HCT116 (cell line): ENCODE measurements around the gene PSMC3IP. TPM values are rescaled to one million over a fixed set of nuclear protein-coding genes. Genes with fewer than 3 reads are reported as not detected.

Experiments
- ATAC-seq: fragments of 200-7000 bp; cut with Tn5 transposase; 2 replicates; pipeline ENCODE4 v1.9.1; 2020; ENCODE audit warnings: mild to moderate bottlenecking, moderate library complexity
- BruUV-seq: library from RNA; stranded (reverse); fragments of 400-500 nt; replicated peaks from 2 replicates; lab custom pipeline; 2021; lab: Mats Ljungman, UMichigan
- CTCF ChIA-PET: fragments of 300-600 bp; sonication (Branson Sonifier 250); formaldehyde crosslinking; loops from one replicate; lab custom pipeline; 2021; ENCODE audit warnings: antibody characterized with exemption; lab: Charles Lee
- POLR2A ChIA-PET: fragments of 300-600, 350-600 bp; sonication (Branson Sonifier 250); formaldehyde crosslinking; loops from one replicate; lab custom pipeline; 2021; ENCODE audit warnings: antibody characterized with exemption; lab: Charles Lee
- RAD21 ChIA-PET, 2 experiments: fragments of 300-600 bp; sonication (Branson Sonifier 250); formaldehyde crosslinking; loops; one replicate each; lab custom pipeline; 2023; ENCODE audit warnings: low total read pairs in 2 of 2; ENCODE audit not compliant: uncharacterized antibody in 2 of 2, unreplicated experiment in 2 of 2, low non-redundant PET in 1 of 2; lab: Charles Lee
- DNase-seq: peaks from one replicate; pipeline ENCODE4 v3.0.0-alpha.2; 2010; ENCODE audit warnings: low read depth, low spot score
- H2AFZ ChIP-seq: fragments of 200-600 bp; shearing (Covaris generic), sonication (generic); 2 replicates; pipeline ENCODE4 v1.6.1; 2017; ENCODE audit warnings: low read depth, mixed run types, mixed read lengths, antibody characterized with exemption, low read length; ENCODE audit not compliant: poor library complexity, severe bottlenecking
- H3K27ac ChIP-seq: 2 replicates; pipeline ENCODE4 v1.5.1; 2012; ENCODE audit warnings: low read depth, low read length
- H3K27me3 ChIP-seq: fragments of 200-600 bp; sonication (generic); 2 replicates; pipeline ENCODE4 v1.6.1; 2016; ENCODE audit warnings: mixed run types, low read length, mixed read lengths; ENCODE audit not compliant: insufficient read depth
- H3K36me3 ChIP-seq, 2 experiments: fragments of 200-500 bp in 1 of 2; fragments of 200-600 bp in 1 of 2; sonication (Bioruptor generic) in 1 of 2; sonication (generic) in 1 of 2; 2 replicates each; pipeline versions ENCODE4 v1.5.1 to v1.6.1; 2014 to 2016; ENCODE audit warnings: low read length in 2 of 2, inconsistent platforms in 1 of 2, mixed read lengths in 1 of 2, mixed run types in 1 of 2; ENCODE audit not compliant: insufficient read depth in 2 of 2, control insufficient read depth in 1 of 2
- H3K4me1 ChIP-seq, 2 experiments: fragments of 200-600 bp in 1 of 2; sonication (generic) in 1 of 2; 2 replicates each; pipeline versions ENCODE4 v1.5.1 to v1.6.1; 2012 to 2017; ENCODE audit warnings: low read length in 2 of 2, inconsistent platforms in 1 of 2, mild to moderate bottlenecking in 1 of 2, mixed read lengths in 1 of 2, mixed run types in 1 of 2, moderate library complexity in 1 of 2; ENCODE audit not compliant: insufficient read depth in 2 of 2, control insufficient read depth in 1 of 2
- H3K4me2 ChIP-seq: fragments of 200-600 bp; sonication (generic); 2 replicates; pipeline ENCODE4 v1.6.1; 2017; ENCODE audit warnings: mixed run types, low read length, mixed read lengths
- H3K4me3 ChIP-seq, 2 experiments: fragments of 200-600 bp in 1 of 2; sonication (generic) in 1 of 2; replicated peaks in 1 of 2; 2 replicates each; pipeline ENCODE4 v1.5.1; 2011 to 2016; ENCODE audit warnings: low read length in 2 of 2, control low read depth in 1 of 2, low read depth in 1 of 2, mild to moderate bottlenecking in 1 of 2, mixed read lengths in 1 of 2, mixed run types in 1 of 2
- H3K79me2 ChIP-seq: fragments of 200-600 bp; sonication (generic); 2 replicates; pipeline ENCODE4 v1.6.1; 2017; ENCODE audit warnings: mild to moderate bottlenecking, mixed run types, low read length, moderate library complexity, mixed read lengths; ENCODE audit not compliant: insufficient read depth
- H3K9ac ChIP-seq: fragments of 200-600 bp; sonication (generic); 2 replicates; pipeline ENCODE4 v1.6.1; 2016; ENCODE audit warnings: low read length, mixed read lengths
- H3K9me2 ChIP-seq: fragments of 200-600 bp; sonication (generic), shearing (Covaris generic); 2 replicates; pipeline ENCODE4 v1.6.1; 2017; ENCODE audit warnings: mixed run types, mild to moderate bottlenecking, moderate library complexity; ENCODE audit not compliant: insufficient read depth
- H3K9me3 ChIP-seq, 2 experiments: fragments of 200-500 bp in 1 of 2; fragments of 200-600 bp in 1 of 2; sonication (Bioruptor generic) in 1 of 2; sonication (generic) in 1 of 2; 2 replicates each; pipeline ENCODE4 v1.6.1; 2014 to 2017; ENCODE audit warnings: low read length in 2 of 2, mixed read lengths in 2 of 2, inconsistent platforms in 1 of 2, low read depth in 1 of 2, mild to moderate bottlenecking in 1 of 2, mixed run types in 1 of 2, moderate library complexity in 1 of 2; ENCODE audit not compliant: control insufficient read depth in 1 of 2, insufficient read depth in 1 of 2
- H4K20me1 ChIP-seq: fragments of 200-600 bp; sonication (generic), shearing (Covaris generic); 2 replicates; pipeline ENCODE4 v1.6.1; 2017; ENCODE audit warnings: mixed run types, mild to moderate bottlenecking, moderate library complexity; ENCODE audit not compliant: insufficient read depth
- ATF3 ChIP-seq: IDR thresholded peaks from 2 replicates; pipeline ENCODE4 v1.6.1; 2012
- CBX3 ChIP-seq: IDR thresholded peaks from 2 replicates; pipeline ENCODE4 v1.6.1; 2012; ENCODE audit warnings: low read depth
- POLR2A ChIP-seq: IDR thresholded peaks from 2 replicates; pipeline ENCODE4 v1.7.0; 2011; ENCODE audit warnings: borderline replicate concordance; ENCODE audit not compliant: insufficient read depth, insufficient read length; ENCODE audit errors: extremely low read depth
- POLR2AphosphoS5 ChIP-seq: IDR thresholded peaks from 2 replicates; pipeline ENCODE4 v1.6.1; 2011; ENCODE audit warnings: mild to moderate bottlenecking, low read depth, low read length, moderate library complexity
- RAD21 ChIP-seq: IDR thresholded peaks from 2 replicates; pipeline ENCODE4 v1.6.1; 2012; ENCODE audit warnings: low read depth, mild to moderate bottlenecking
- SP1 ChIP-seq: IDR thresholded peaks from 2 replicates; pipeline ENCODE4 v1.6.1; 2012; ENCODE audit warnings: low read depth
- ZBTB33 ChIP-seq: IDR thresholded peaks from 2 replicates; pipeline ENCODE4 v1.6.1; 2011; ENCODE audit warnings: mild to moderate bottlenecking, low read length, moderate library complexity; ENCODE audit not compliant: insufficient replicate concordance; ENCODE audit errors: extremely low read depth
- ZFX ChIP-seq: fragments of 450-650 bp; IDR thresholded peaks from 2 replicates; pipeline ENCODE4 v1.6.1; 2017
- ZNF274 ChIP-seq: fragments of 200-500 bp; sonication (Bioruptor generic); IDR thresholded peaks from 2 replicates; pipeline ENCODE4 v1.6.1; 2014; ENCODE audit warnings: mild to moderate bottlenecking, low read depth, low read length, inconsistent platforms
- intact Hi-C: fragments of 100-400 bp; cut with micrococcal nuclease; formaldehyde crosslinking; loops from 2 replicates; pipeline ENCODE4 v1.10.0; 2022
- total RNA-seq: library from RNA; stranded (reverse); gene quantifications from one replicate; pipeline ENCODE4 v1.2.1, GENCODE V29; 2021; ENCODE audit not compliant: unreplicated experiment

Gene PSMC3IP
- total RNA-seq, 1 experiment from 2014 or later, result 24.3 TPM

GRCh38 chr17:42603318-42603717 lies 25.8 kb upstream of the PSMC3IP start:
- ATAC-seq (no peak), DNase-seq (no peak)
- Histone ChIP-seq H3K4me1 (peaks cover 0 to 7% of the 10 kb centered on the region in 2 experiments; a peak in 1 of 4 replicates), H3K27ac (no peak overlapping the region), H3K4me3 (no peak overlapping the region), H3K27me3 (no peaks in the 10 kb centered on the region), H3K9me3 (no peaks in the 10 kb centered on the region), H3K9ac (no peak overlapping the region), H3K9me2 (no peaks in the 10 kb centered on the region), H3K79me2 (peaks cover 78% of the 10 kb centered on the region), H3K36me3 (no peaks in the 10 kb centered on the region), H2AFZ (no peak overlapping the region), H4K20me1 (no peaks in the 10 kb centered on the region), H3K4me2 (no peak overlapping the region)
- TF ChIP-seq POLR2A (no peak), SP1 (no peak), RAD21 (no peak), CBX3 (no peak), POLR2AphosphoS5 (no peak), ATF3 (no peak), ZNF274 (no peak), ZBTB33 (no peak), ZFX (no peak)
- no TSS peak for BruUV-seq
- RAD21 ChIA-PET, result no interaction called here
- intact Hi-C loops, result no loop called here
- CTCF ChIA-PET, result no interaction called here
- POLR2A ChIA-PET, result no interaction called here
